NCI-H345 treated with DMSO at 0.1 percent for 48 hours (cell line): ENCODE data around the gene ABR.
"Not testable (repeated sequence)": the region's sequence is repeated elsewhere in the genome, so short reads cannot be mapped to it uniquely, and the experiment has no call there.

ENCODE experiments used
- DNase-seq: peaks from one replicate; lab custom pipeline; 2025; ENCODE audit not compliant: unreplicated experiment; lab: John Stamatoyannopoulos, UW

ABR gene

DNA sequence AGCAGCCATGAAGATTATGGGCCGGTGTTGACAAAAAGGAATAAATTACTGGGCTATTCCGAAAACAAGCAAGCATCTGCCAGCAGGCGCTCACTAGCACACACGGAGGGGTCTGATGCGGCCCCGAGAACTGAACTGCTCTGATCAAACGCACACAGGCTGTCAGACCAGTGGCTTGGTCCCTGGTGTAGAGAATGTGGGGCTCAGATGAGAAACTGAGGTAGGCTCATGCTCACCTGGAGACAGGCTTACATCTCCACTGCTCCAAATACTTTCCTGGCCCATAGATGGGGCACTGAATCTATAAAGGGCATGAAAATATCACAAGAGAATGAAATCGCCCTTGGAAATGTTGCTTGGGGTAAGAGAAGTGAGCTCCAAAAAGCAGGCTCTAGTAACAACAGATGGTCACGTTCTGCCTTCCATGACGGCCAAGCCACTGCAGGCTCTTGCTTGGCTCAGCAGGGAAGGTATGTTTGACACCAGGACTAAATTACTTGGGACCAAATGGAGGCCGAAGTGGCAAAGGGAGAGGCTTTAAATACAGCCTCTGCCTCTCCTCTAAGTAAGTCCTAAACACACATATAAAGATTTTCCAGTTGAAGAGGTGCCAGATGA is 5.4 kb downstream of the ABR start:
- DNase-seq = no peak

DNA sequence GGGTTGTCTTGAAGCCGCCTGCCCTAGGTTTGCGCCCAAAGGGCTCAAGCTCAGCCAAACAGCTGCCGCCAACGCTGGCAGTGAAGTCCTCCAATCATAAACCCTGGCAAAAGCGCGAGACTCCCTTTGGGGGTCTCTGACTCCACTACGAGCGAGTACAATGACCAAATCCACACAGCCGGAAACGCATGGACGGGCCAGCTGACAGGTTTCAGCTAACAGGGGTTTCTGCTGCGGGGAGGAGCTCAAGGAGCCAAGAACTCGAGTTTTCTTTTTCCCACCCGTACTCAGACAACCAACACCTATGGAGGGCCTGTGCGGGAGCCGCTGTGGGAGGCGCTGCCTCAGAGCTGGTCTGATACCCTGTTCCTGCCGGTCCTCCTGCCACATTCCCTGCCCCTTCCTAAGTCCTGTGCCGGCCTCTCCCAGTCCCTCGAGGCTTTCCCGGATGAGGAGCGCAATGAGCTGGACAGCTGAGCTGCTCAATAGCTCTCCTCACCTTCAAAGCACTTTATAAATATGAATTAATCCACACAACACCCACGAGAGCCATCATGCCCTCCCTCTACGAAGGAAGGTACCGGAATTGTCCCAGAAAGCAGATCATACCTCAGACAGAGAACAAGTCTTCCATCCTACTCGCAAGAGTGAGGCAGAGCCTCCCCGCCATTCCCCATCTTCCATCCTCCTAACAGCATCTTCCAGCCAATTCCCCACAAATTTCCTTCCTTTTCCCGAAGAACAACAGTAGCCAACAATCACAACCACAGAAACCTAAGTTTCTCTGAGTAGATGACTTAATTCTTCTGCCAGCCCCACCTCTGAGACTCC is 6.1 kb downstream of the ABR start:
- DNase-seq = no peak

DNA sequence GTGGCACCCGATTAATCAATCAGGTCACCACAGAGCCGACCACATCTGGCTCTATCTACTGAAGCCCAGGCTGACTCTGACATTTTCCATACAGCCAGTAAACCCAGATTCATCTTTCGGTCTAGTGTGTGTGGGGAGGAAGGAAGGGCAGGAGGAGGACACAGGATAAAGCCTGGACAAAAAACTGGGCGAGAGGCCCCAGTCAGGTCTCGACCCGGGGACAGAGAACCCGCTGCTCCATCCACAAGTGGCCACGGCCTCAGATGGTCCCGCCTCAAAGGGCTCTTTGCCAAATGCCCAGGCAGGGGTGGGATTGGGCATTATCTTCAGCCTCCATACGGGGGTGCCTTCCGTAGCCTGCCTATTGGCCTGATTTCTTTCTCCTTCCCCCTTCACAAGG is 7.8 kb downstream of the ABR start:
- no peak for DNase-seq

DNA sequence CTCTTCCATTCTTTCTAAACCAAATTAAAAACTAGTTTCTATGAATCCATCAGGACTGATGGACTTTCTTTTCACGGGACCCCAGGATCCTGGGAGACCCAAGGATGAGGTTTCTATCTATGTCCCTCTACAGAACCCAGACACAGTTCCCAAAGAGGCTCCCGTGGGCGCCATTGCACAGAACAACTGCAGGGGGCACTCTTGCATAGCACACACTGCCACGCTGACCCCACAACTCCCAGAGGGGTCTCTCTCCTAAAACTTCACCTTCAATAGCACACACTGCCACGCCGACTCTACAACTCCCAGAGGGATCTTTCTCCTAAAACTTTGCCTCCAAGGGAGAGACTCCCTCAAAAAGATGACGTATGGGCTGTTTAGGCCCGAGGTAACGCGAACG is 9.0 kb downstream of the ABR start:
- no peak for DNase-seq

DNA sequence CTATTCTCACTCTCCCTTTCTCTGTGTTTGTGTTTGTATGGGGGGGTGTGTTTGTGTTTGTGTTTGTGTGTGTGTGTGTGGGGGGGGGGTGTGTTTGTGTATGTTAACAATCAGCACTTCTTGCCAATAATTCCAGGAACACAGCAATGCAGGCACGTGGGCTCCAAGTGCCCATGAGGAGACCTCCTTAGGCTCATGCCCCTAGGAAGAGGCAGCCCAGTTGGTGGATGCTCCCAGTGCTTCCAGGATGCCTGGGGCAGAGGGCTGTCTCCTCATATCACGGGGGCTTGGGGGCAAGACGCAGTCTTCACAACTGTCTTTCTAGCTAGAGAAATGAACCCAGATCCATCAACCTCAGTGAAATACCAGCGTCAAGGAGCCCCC is 9.9 kb downstream of the ABR start:
- no peak for DNase-seq

DNA sequence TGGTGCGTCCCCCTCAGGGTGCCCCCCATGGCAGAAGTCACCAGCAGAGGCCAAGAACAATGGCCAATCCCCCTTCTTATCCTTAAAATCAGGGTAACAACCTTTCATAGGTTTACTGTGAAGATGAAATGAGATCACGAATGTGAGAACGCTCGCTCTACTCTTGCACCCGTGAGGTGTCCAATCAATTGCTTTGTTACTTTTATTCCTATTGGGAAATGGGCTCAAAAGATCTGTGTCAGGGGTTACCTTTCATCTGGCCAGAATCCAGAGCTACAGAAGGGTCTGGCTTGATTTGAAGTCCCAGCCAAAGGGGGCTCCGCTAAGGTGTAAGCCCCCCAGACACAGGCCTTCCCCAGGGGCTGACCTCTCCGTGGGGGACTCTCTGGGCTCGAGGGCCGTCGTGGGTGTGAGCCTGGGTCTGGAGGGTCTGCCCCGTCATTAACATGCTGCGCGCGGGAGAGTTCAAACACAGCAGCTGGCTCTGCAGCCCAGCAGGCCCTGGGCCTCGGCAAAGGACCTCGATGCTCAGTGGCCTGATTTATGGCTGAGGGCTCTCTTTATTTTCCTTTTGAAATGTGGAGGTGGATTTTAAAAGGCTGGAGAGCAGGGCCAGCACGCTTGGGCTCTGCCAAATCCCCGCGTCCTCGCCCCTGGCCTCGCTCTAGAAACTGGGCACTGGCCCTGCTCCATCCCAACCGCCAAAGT is 10.4 kb downstream of the ABR start:
- no peak for DNase-seq

DNA sequence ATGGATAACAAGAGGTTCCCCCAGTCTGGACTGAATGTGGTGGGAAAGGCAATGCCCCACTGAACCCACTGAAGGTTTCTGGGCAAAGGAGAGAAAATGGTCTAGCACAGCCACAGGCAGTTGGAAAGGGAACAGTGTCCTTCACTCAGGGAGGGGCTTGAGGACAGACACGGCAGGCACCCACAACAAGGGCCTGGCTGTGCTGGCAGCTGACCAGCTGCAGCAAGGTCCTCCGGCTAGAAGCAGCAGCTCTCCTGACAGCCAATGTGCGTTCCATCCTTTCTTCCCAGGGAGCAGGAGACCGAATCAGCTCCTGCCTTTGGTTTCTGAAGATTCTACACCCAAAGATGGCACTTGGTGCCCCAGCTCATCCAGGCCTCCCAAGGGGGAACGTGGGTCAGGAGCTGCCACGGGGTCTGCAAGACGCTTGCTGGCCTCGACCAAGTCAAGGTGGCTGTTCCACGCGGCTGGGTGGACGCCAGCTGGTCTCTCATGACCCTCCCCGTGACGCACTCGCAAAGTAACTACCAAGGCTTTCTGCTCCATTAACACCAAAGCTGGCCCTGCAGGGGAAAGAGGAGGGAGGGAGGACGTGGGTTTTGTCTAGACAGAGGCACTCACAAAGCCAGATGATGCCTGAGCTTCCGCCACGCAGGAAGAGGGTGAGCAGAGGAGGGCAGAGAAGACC is 11.1 kb downstream of the ABR start:
- DNase-seq = no peak

DNA sequence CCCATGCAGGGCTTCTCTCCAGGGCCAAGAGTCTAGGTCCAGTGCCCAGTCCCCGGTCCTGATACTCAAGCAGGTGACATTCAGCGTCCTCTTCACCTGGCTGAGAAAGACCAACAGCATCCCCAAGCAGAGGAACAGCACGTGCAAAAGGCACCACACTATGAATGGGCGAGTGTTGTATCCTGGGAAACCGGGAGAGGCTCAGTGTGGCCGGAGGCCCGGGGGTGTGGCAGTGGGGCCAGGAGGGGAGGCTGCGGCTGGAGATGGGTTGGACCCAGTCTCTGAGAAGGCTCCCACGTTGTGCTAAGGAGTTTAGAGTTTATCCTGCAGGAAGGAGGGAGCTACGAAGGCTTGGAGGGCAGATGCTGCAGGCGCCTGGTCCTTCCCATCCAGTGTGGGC is 13.5 kb downstream of the ABR start:
- no peak for DNase-seq

DNA sequence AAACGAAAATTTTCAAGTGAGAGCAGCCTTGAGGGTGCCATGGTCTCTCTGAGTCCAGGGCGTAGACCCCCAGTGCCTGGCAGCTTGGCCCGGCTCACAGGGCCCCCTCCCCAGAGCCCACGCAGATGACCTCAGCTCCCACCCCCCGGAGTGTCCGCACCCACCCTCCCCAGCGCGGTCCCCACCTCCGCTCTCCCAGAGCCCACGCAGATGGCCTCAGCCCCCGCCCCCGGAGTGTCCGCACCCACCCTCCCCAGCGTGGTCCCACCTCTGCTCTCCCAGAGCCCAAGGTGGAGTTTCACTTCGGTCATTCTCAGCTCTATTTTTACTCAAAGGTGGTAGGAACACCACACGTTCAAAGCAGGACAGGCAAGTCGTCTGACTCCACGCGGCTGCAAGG is 13.9 kb downstream of the ABR start:
- no peak for DNase-seq

DNA sequence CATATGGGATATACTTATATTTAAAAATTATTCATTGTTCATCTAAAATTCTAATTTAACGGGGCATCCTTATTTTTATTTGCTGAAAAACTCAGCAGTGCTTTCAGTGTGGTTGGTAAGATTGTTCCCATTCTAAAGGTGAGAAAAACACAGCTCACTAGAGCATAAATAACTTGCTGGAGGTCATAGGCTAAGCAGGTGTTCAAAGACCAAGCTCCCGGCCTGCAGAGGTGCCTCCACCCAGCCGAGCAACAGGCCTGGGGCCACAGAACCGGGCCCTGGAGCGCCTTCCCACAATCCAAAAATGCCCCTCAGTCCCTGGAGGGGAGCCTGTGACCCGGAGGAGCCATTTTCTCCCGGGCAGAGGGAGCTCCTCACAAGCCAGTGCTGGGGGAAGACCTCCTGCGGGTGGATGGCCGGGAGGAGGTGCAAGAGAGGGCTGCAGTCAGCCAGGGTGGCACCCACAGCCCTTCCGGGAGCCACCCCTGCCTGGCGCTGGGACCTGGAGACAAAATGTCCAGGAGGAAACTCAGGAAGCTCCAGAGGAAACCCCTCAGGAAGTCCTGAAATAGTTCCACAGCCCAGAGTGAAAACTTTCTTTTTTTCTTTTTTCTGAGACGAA is 14.7 kb downstream of the ABR start:
- no peak for DNase-seq

DNA sequence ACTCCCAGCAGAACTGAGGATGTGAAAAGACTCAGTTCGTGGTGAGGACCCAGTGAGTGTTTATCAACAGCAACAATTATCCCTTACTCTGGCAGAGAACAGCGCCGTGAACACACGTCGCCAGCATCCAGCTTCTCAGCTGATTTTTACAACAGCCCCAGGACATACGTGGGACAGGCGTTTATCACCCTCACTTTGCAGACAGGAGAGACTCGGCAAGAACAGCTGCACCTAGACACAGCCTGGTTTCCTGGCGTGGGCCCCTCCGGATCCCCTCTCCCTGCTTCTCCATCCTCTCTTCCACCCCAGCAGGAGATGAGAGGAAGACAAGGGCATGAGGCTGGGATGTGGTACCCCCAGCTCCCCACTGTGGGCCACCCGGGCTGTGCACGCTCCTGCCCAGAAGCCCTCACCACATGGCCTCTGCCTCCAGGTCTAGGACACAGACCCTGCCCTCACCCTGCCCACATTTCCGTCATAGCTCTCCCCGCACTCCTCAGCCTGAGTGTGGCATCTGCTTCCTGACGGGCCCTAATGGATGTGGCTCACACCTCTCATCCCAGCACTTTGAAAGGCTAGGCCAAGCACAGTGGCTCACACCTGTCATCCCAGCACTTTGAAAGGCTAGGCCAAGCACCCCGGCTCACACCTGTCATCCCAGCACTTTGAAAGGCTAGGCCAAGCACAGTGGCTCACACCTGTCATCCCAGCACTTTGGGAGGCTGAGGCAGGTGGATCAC is 17.5 kb downstream of the ABR start:
- DNase-seq = peak; percentile 26

DNA sequence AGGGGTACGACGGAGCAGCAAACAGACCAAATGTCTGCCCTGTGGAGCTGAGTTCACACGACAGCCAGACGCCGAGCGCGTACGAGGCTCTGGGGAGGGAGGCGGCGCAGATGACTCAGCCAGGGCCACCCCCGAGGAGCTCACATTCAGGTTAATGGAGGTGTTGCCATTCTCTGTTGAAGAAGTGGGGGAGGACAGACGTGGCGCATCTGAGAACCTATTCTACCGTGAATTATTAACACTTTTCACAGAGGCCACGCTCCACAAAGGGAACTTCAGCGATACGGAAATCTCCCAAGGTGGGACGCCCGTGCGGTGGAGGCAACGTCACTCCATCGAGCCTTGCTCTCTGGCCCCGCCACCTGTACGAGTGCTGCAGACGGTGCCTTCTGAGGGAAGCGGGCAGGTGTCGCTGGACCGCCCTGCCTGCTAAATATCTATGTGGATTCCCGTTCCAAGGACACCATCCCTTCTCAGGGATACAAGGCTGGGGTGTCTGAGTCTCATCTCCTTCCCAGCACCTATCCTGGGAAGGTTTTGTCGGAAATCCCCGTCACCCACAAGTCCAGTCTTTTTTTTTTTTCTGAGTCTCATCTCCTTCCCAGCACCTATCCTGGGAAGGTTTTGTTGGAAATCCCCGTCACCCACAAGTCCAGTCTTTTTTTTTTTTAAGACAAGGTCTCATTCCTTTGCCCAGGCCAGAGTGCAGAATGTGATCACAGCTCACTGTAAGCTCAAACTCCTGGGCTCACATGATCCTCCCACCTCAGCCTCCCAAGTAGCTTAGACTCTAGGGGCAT is 19.0 kb downstream of the ABR start:
- no peak for DNase-seq

DNA sequence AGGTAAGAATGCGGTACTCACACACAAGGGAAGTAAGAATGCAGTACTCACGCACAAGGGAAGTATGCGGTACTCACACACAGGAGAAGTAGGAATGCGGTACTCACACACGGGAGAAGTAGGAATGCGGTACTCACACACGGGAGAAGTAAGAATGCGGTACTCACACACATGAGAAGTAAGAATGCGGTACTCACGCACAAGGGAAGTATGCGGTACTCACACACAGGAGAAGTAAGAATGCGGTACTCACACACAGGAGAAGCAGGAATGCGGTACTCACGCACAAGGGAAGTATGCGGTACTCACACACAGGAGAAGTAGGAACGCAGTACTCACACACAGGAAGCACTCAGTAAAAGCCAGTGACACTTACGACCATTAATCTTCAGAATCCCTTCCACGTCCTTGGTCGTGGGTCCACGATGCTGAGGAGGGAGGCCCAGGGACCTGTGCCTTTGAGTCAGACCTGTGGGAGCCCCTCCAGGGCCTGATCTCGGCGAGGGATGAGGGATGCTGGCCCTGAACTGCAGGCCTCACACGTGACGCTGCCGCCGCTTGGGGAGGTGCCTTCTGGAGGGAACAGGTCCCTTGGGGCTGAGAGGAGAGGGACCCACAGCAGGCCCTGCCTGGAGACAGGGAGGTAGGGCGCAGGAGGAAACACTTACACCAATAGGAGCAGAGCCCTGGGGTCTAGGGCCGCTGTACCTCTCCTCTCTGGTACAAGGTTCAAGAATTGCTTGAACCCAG is 20.2 kb downstream of the ABR start:
- no peak for DNase-seq

DNA sequence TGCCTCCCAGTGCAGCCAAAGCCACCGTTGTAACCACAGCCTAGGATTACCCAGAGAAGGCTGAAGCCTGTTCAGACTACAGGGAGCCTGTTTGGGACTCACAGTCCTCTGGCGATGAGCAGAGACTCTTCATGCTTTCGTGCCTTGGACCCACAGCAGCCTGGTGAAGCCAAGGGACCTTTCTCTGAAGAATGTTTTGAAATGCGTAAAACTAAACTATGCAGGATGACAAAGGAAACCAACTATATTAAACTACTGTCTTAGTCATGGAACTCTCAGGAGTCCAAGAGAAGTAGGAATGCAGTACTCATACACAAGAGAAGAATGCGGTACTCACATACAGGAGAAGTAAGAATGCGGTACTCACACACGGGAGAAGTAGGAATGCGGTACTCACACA is 20.9 kb downstream of the ABR start:
- DNase-seq = no peak

DNA sequence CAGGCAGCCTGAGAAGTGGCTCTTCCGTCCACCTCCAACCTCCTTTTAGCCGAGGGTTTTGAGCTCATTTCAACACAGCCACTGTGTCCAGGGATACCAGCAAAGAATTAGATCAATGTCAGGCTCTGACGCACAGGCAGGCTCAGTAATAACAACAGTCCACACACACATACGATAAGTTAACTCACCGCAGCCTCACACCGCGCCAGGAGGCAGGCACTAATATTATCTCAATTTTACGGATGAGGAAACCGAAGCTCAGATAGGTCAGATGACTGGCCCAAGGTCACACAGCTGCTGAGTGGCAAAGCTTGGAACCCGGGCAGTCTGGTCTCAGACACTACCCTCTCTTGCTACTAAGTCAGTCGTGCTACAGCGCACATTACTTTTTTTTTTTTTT is 22.9 kb downstream of the ABR start:
- no peak for DNase-seq

DNA sequence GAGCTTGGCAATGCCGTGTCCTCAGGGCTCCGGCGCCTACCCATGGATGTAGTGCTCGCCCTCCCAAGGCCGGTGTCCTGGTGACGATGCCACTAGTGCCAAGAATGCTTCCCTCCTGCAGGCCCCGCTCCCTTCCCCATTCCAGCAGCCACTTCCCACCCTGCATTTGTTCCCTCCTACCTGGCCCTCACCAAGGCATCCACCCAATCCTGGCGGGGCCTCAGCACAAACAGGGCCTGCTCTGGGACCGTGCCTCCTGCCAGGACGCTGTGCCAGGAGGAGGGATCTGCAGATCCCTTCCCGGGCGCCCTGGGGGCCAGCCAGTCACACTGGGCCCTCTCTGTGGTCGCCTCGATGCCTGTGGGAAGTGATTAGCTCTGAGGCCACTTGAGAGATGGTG is 25.1 kb downstream of the ABR start:
- no peak for DNase-seq

DNA sequence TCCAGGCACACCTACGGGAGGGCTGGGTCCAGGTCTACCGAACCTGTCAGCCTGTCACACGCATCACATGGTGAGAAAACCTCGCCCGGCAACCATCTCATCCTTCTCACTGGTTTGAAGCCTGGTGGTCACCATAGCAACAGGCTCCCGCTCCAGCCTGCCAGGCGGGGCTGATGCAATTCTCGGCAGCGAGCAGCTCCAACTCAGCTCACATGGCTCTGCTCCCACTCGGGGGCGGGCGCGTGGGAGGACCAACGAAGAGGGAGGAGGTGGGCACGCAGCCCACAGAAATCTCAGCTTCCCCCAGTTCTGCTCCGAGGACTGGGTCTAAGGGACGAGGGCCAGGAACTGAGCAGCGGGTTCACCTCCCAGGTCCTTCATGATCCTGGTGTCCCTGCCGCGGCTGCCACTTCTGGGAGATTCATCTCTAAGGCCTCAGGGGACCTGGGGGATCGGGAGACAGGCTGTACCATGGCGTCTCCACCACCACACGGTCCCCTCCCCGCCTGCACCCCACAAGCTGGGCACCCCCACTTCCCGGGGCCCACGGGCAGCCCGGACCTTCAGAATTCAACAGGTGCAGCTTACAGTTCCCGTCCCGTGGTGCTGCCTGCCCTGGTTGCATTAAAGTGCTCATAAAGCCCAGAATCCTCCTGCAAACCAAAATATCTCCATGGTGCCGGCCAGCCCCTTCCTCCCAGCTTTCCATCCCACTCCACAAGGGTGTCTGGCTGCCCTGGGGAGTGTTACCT is 25.8 kb downstream of the ABR start:
- no peak for DNase-seq

DNA sequence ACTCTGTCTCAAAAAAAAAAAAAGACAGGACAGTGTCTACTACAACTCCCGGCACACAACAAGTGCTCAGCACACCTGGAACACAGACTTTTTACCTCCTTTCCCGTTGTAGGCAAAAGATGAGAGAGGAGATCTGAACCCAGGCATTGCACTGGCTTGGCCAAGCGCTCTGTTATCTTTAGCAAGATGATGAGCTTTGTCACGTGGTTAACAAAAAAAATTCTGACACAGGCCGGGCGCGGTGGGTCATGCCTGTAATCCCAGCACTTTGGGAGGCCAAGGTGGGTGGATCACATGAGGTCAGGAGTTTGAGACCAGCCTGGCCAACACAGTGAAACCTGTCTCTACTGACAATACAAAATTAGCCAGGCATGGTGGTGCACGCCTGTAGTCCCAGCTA is 27.2 kb downstream of the ABR start:
- not testable (repeated sequence) for DNase-seq
